Keratinocyte (primary cell): ENCODE measurements around the gene ENPP1. TPM values are rescaled to one million over a fixed set of nuclear protein-coding genes. Genes with fewer than 3 reads are reported as not detected.

Source experiments
- DNase-seq: peaks from one replicate; pipeline ENCODE4 v3.0.0-alpha.2; 2011; ENCODE audit warnings: low read depth, missing footprints, low spot score
- FAIRE-seq: peaks from 2 replicates; lab custom pipeline; 2011; peaks lifted over from hg19 to GRCh38; lab: Jason Lieb, UNC
- H2AFZ ChIP-seq: 2 replicates; pipeline ENCODE4 v1.6.0; 2012; ENCODE audit warnings: low read length, control low read depth, inconsistent platforms; ENCODE audit not compliant: control insufficient read depth
- H3K27ac ChIP-seq: 2 replicates; pipeline ENCODE4 v1.5.1; 2011; ENCODE audit warnings: low read length; ENCODE audit not compliant: control insufficient read depth, insufficient read depth
- H3K27me3 ChIP-seq: 3 replicates; pipeline ENCODE4 v1.6.0; 2011; ENCODE audit warnings: low read length; ENCODE audit not compliant: control insufficient read depth, insufficient read depth; ENCODE audit errors: extremely low read depth
- H3K36me3 ChIP-seq, 2 experiments: 2 replicates in 1 of 2; 3 replicates in 1 of 2; pipeline ENCODE4 v1.5.1; 2011; ENCODE audit warnings: low read length in 2 of 2, mild to moderate bottlenecking in 1 of 2; ENCODE audit not compliant: control insufficient read depth in 2 of 2, insufficient read depth in 2 of 2; ENCODE audit errors: extremely low read depth in 1 of 2
- H3K4me1 ChIP-seq: 3 replicates; pipeline ENCODE4 v1.5.1; 2011; ENCODE audit warnings: low read length; ENCODE audit not compliant: control insufficient read depth, insufficient read depth; ENCODE audit errors: extremely low read depth
- H3K4me2 ChIP-seq: 3 replicates; pipeline ENCODE4 v1.6.0; 2011; ENCODE audit warnings: low read depth, low read length; ENCODE audit not compliant: control insufficient read depth, insufficient read depth; ENCODE audit errors: extremely low read depth
- H3K4me3 ChIP-seq, 3 experiments: fragments of 200-600 bp in 1 of 3; sonication (generic) in 1 of 3; 2 replicates in 2 of 3; 3 replicates in 1 of 3; pipeline ENCODE4 v1.5.1; 2011 to 2016; ENCODE audit warnings: low read length in 3 of 3, mild to moderate bottlenecking in 3 of 3, control low read depth in 2 of 3, inconsistent platforms in 1 of 3, low read depth in 1 of 3, mixed read lengths in 1 of 3, mixed run types in 1 of 3, moderate library complexity in 1 of 3; ENCODE audit not compliant: control insufficient read depth in 2 of 3, insufficient read depth in 2 of 3; ENCODE audit errors: extremely low read depth in 1 of 3
- H3K79me2 ChIP-seq: 2 replicates; pipeline ENCODE4 v1.6.0; 2012; ENCODE audit warnings: low read length; ENCODE audit not compliant: control insufficient read depth, insufficient read depth
- H3K9ac ChIP-seq: 3 replicates; pipeline ENCODE4 v1.6.0; 2011; ENCODE audit warnings: low read length; ENCODE audit not compliant: control insufficient read depth, insufficient read depth; ENCODE audit errors: extremely low read depth
- H3K9me1 ChIP-seq: 3 replicates; pipeline ENCODE4 v1.6.0; 2011; ENCODE audit warnings: low read length; ENCODE audit not compliant: control insufficient read depth, insufficient read depth; ENCODE audit errors: extremely low read depth
- H3K9me3 ChIP-seq: 2 replicates; pipeline ENCODE4 v1.5.1; 2012; ENCODE audit warnings: low read depth, low read length; ENCODE audit not compliant: control insufficient read depth
- H4K20me1 ChIP-seq: 3 replicates; pipeline ENCODE4 v1.6.0; 2011; ENCODE audit warnings: low read length; ENCODE audit not compliant: control insufficient read depth, insufficient read depth; ENCODE audit errors: extremely low read depth
- CTCF ChIP-seq, 3 experiments: IDR thresholded peaks in 1 of 3; conservative IDR thresholded peaks in 1 of 3; optimal IDR thresholded peaks in 1 of 3; 2 replicates in 2 of 3; 3 replicates in 1 of 3; pipeline versions ENCODE3 to v1.5.1; 2011; ENCODE audit warnings: low read length in 3 of 3, mild to moderate bottlenecking in 3 of 3, moderate library complexity in 2 of 3, control low read depth in 1 of 3, inconsistent platforms in 1 of 3; ENCODE audit not compliant: insufficient read depth in 2 of 3; ENCODE audit errors: extremely low read depth in 1 of 3
- EZH2 ChIP-seq: IDR thresholded peaks from one replicate; pipeline ENCODE4 v1.6.1; 2012; ENCODE audit warnings: inconsistent platforms, mild to moderate bottlenecking, low read length, moderate library complexity
- dilution Hi-C: fragments of 300-500 bp; cut with MboI; formaldehyde crosslinking; loops from one replicate; pipeline ENCODE4 v1.7.0; 2020; ENCODE audit warnings: low sequenced_read_pairs; ENCODE audit not compliant: extremely low pct_ligation_motif_present
- polyA plus RNA-seq, 5 experiments: library from polyadenylated mRNA; depleted of rRNA in 3 of 5; stranded (reverse) in 3 of 5; stranded (forward) in 1 of 5; unstranded in 1 of 5; fragments of >200 nt; gene quantifications; 1 replicate in 1 of 5; 2 replicates in 3 of 5; 3 replicates in 1 of 5; pipeline versions ENCODE4 v1.2.1 to v1.2.3, GENCODE V29; 2011 to 2012; ENCODE audit warnings: missing spikeins in 2 of 5, low read depth in 1 of 5, low replicate concordance in 1 of 5

The ENPP1 gene
- polyA plus RNA-seq, 1 donor (not counting 4 experiments of a cell fraction or from before 2014, with no cell fraction given) = 0.34 TPM

GRCh38 chr6:131778169-131778568 is 29.7 kb upstream of the ENPP1 start:
- TF ChIP-seq CTCF (optimal IDR thresholded peaks at IDR 0.05 in 1 of 3, IDR thresholded peaks at IDR 0.05 in 1 of 3, conservative IDR thresholded peaks at IDR 0.05 in 1 of 3; ENCODE audit: extremely low read depth in 1 of 3, insufficient read depth in 2 of 3, low read length in 3 of 3) (no peak), EZH2 (no peak)
- Histone ChIP-seq H3K27ac (no peak overlapping the region), H3K4me2 (no peak overlapping the region), H3K9me3 (no peaks in the 10 kb centered on the region), H4K20me1 (no peaks in the 10 kb centered on the region), H3K4me3 (no peak overlapping the region), H3K36me3 (no peaks in the 10 kb centered on the region), H3K9me1 (no peaks in the 10 kb centered on the region), H2AFZ (no peak overlapping the region), H3K9ac (no peak overlapping the region), H3K4me1 (no peaks in the 10 kb centered on the region), H3K27me3 (no peaks in the 10 kb centered on the region), H3K79me2 (no peaks in the 10 kb centered on the region)
- FAIRE-seq = no peak
- dilution Hi-C loops = no loop called here
- DNase-seq = no peak

DNA sequence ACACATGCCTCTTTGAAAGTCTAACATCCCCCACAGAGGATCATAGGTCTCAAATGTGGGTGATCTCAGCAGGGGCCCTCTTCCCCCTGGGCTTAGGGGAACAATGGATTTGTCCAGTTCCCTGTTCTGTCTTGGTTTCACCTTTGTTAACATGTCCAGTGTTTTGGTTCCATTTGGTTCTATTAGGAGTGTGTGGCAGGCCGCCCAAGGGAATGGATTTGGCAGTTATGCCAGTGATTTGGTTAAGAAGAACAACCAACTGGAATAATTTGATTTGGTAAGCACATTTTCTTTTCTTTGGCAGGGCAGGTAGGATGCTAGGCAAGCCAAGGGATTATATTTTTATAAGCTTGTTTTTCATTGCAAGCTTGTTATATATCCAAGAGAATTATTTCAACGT is 28.5 kb upstream of the ENPP1 start:
- Histone ChIP-seq H3K27ac (no peak overlapping the region), H3K9ac (no peak overlapping the region), H4K20me1 (no peaks in the 10 kb centered on the region), H2AFZ (no peak overlapping the region), H3K36me3 (no peaks in the 10 kb centered on the region), H3K4me2 (no peak overlapping the region), H3K27me3 (no peaks in the 10 kb centered on the region), H3K9me1 (no peaks in the 10 kb centered on the region), H3K4me1 (no peaks in the 10 kb centered on the region), H3K4me3 (no peak overlapping the region), H3K9me3 (no peaks in the 10 kb centered on the region), H3K79me2 (no peaks in the 10 kb centered on the region)
- dilution Hi-C loops = no loop called here
- TF ChIP-seq CTCF (optimal IDR thresholded peaks at IDR 0.05 in 1 of 3, IDR thresholded peaks at IDR 0.05 in 1 of 3, conservative IDR thresholded peaks at IDR 0.05 in 1 of 3; ENCODE audit: extremely low read depth in 1 of 3, insufficient read depth in 2 of 3, low read length in 3 of 3) = no peak
- TF ChIP-seq EZH2 = no peak
- DNase-seq (no peak), FAIRE-seq (no peak)
